ENCODE results near the gene BAZ1A. TPM values are rescaled to one million over a fixed set of nuclear protein-coding genes. Genes with fewer than 3 reads are reported as not detected.

Gene BAZ1A
- total and polyA plus RNA-seq, 2 experiments from 2014 or later = 9.4 to 13.8 TPM

GRCh38 chr14:34792598-34792997, 82.6 kb downstream of the BAZ1A start:
- H3K4me1 ChIP-seq (ENCODE audit: insufficient read depth) = no peaks in the 10 kb centered on the region; the same call in 1 of the 2 replicates
- no peaks in the 10 kb centered on the region for H3K9me2 ChIP-seq (ENCODE audit: insufficient read depth)
- peaks cover 20% of the 10 kb centered on the region for H3K36me3 ChIP-seq (ENCODE audit: low read depth)
- WGBS, 2 experiments (ENCODE audit: low coverage in 1 of 2, low lambda C conversion rate in 2 of 2, missing lambda C conversion rate in 2 of 2) = 96 to 100% methylated on average over 1 of the region's 1 CpG
- no peak overlapping the region for H3K4me3 ChIP-seq
- no peak overlapping the region for H3K9ac ChIP-seq
- H3K79me2 ChIP-seq (ENCODE audit: insufficient read depth) = peaks cover under 1% of the 10 kb centered on the region; the same call in 1 of the 2 replicates
- no peak overlapping the region for H3K27ac ChIP-seq
- H4K20me1 ChIP-seq (ENCODE audit: insufficient read depth) = no peaks in the 10 kb centered on the region
- H3K27me3 ChIP-seq (replicated peaks; ENCODE audit: insufficient read depth) = no peaks in the 10 kb centered on the region
- no peak for DNase-seq
- H2AFZ ChIP-seq = no peak overlapping the region
- no peak overlapping the region for H3K4me2 ChIP-seq (ENCODE audit: unreplicated experiment)
- H3K9me3 ChIP-seq (ENCODE audit: low read depth) = no peaks in the 10 kb centered on the region
- in situ Hi-C loops (cut with MboI) = no loop called here
- H3F3A ChIP-seq (ENCODE audit: insufficient read depth) = 0 out of 2 replicates have a peak, but pooled peaks cover 7% of the 10 kb centered on the region
- TF ChIP-seq EZH2phosphoT487 (IDR thresholded peaks at IDR 0.05; ENCODE audit: insufficient read depth, low read depth) (no peak), EZH2 (IDR thresholded peaks at IDR 0.05; ENCODE audit: insufficient read depth, poor library complexity, severe bottlenecking) (no peak)

GRCh38 chr14:34785223-34786006, 89.7 kb downstream of the BAZ1A start:
- in situ Hi-C loops (cut with MboI) = no loop called here
- Histone ChIP-seq H3K27me3 (replicated peaks; ENCODE audit: insufficient read depth) (no peaks in the 10 kb centered on the region), H4K20me1 (ENCODE audit: insufficient read depth) (no peaks in the 10 kb centered on the region), H2AFZ (no peak overlapping the region), H3K4me1 (ENCODE audit: insufficient read depth) (peaks cover 15% of the 10 kb centered on the region), H3K4me2 (ENCODE audit: unreplicated experiment) (no peak overlapping the region), H3F3A (ENCODE audit: insufficient read depth) (peaks cover 26% of the 10 kb centered on the region), H3K4me3 (no peak overlapping the region), H3K9me3 (ENCODE audit: low read depth) (no peaks in the 10 kb centered on the region), H3K27ac (no peak overlapping the region), H3K9ac (no peak overlapping the region), H3K79me2 (ENCODE audit: insufficient read depth) (peaks cover 4% of the 10 kb centered on the region; the same call in 1 of the 2 replicates), H3K36me3 (ENCODE audit: low read depth) (peaks cover 25% of the 10 kb centered on the region), H3K9me2 (ENCODE audit: insufficient read depth) (no peaks in the 10 kb centered on the region)
- WGBS, 2 experiments (ENCODE audit: low coverage in 1 of 2, low lambda C conversion rate in 2 of 2, missing lambda C conversion rate in 2 of 2) = 97 to 99% methylated on average over 3 of the region's 3 CpGs
- DNase-seq = no peak
- TF ChIP-seq EZH2 (IDR thresholded peaks at IDR 0.05; ENCODE audit: insufficient read depth, poor library complexity, severe bottlenecking) (no peak), EZH2phosphoT487 (IDR thresholded peaks at IDR 0.05; ENCODE audit: insufficient read depth, low read depth) (no peak)

GRCh38 chr14:34782031-34782430, 93.1 kb downstream of the BAZ1A start:
- Histone ChIP-seq H3K36me3 (ENCODE audit: low read depth) (peaks cover 38% of the 10 kb centered on the region), H3F3A (ENCODE audit: insufficient read depth) (peaks cover 26% of the 10 kb centered on the region), H3K27ac (peak overlapping the region; percentile 85), H3K79me2 (ENCODE audit: insufficient read depth) (no peaks in the 10 kb centered on the region; the same call in 1 of the 2 replicates), H4K20me1 (ENCODE audit: insufficient read depth) (no peaks in the 10 kb centered on the region), H2AFZ (no peak overlapping the region), H3K9me3 (ENCODE audit: low read depth) (no peaks in the 10 kb centered on the region), H3K4me3 (no peak overlapping the region), H3K9ac (peak overlapping the region; percentile 41; the same call in 1 of the 2 replicates), H3K4me2 (ENCODE audit: unreplicated experiment) (no peak overlapping the region), H3K4me1 (ENCODE audit: insufficient read depth) (peaks cover 19% of the 10 kb centered on the region), H3K27me3 (replicated peaks; ENCODE audit: insufficient read depth) (no peaks in the 10 kb centered on the region), H3K9me2 (ENCODE audit: insufficient read depth) (no peaks in the 10 kb centered on the region)
- DNase-seq = peak; percentile 9
- in situ Hi-C loops (cut with MboI) = no loop called here
- WGBS, 2 experiments (ENCODE audit: low coverage in 1 of 2, low lambda C conversion rate in 2 of 2, missing lambda C conversion rate in 2 of 2) = 83 to 84% methylated on average over 2 of the region's 2 CpGs
- TF ChIP-seq EZH2 (IDR thresholded peaks at IDR 0.05; ENCODE audit: insufficient read depth, poor library complexity, severe bottlenecking) = no peak
- TF ChIP-seq EZH2phosphoT487 (IDR thresholded peaks at IDR 0.05; ENCODE audit: insufficient read depth, low read depth) = no peak

GRCh38 chr14:34781242-34781641, 93.9 kb downstream of the BAZ1A start:
- Histone ChIP-seq H3K36me3 (ENCODE audit: low read depth) (peaks cover 38% of the 10 kb centered on the region), H3K9ac (peak overlapping the region; percentile 41; the same call in 1 of the 2 replicates), H3K9me3 (ENCODE audit: low read depth) (no peaks in the 10 kb centered on the region), H3K27me3 (replicated peaks; ENCODE audit: insufficient read depth) (no peaks in the 10 kb centered on the region), H2AFZ (no peak overlapping the region), H3F3A (ENCODE audit: insufficient read depth) (peaks cover 26% of the 10 kb centered on the region), H3K4me1 (ENCODE audit: insufficient read depth) (peaks cover 19% of the 10 kb centered on the region), H3K27ac (peak overlapping the region; percentile 85), H3K4me2 (ENCODE audit: unreplicated experiment) (no peak overlapping the region), H4K20me1 (ENCODE audit: insufficient read depth) (no peaks in the 10 kb centered on the region), H3K79me2 (ENCODE audit: insufficient read depth) (no peaks in the 10 kb centered on the region; the same call in 1 of the 2 replicates), H3K4me3 (0 out of 2 replicates have a peak overlapping the region, but pooled peaks have one; percentile 14), H3K9me2 (ENCODE audit: insufficient read depth) (no peaks in the 10 kb centered on the region)
- TF ChIP-seq EZH2phosphoT487 (IDR thresholded peaks at IDR 0.05; ENCODE audit: insufficient read depth, low read depth) = no peak
- no peak for TF ChIP-seq EZH2 (IDR thresholded peaks at IDR 0.05; ENCODE audit: insufficient read depth, poor library complexity, severe bottlenecking)
- 74 to 90% methylated on average over 1 of the region's 1 CpG for WGBS, 2 experiments (ENCODE audit: low coverage in 1 of 2, low lambda C conversion rate in 2 of 2, missing lambda C conversion rate in 2 of 2)
- peak; percentile 93 for DNase-seq
- in situ Hi-C loops (cut with MboI) = no loop called here
